ENCODE results near the gene SLC2A3. TPM values are rescaled to one million over a fixed set of nuclear protein-coding genes. Genes with fewer than 3 reads are reported as not detected.
"Not testable (repeated sequence)": the region's sequence is repeated elsewhere in the genome, so short reads cannot be mapped to it uniquely, and the experiment has no call there.

Gene SLC2A3
- total RNA-seq, 1 donor from 2014 or later, result 548 TPM

GRCh38 chr12:7947011-7947410 is 11.0 kb upstream of the SLC2A3 start:
- Histone ChIP-seq H3F3A (ENCODE audit: low read depth) (no peaks in the 10 kb centered on the region), H3K27ac (no peak overlapping the region), H3K4me3 (no peak overlapping the region), H4K20me1 (ENCODE audit: low read depth) (no peaks in the 10 kb centered on the region), H3K79me2 (ENCODE audit: low read depth) (no peaks in the 10 kb centered on the region), H3K27me3 (no peaks in the 10 kb centered on the region), H3K9ac (no peak overlapping the region), H2AFZ (replicated peaks) (no peak overlapping the region), H3K4me2 (no peak overlapping the region), H3K36me3 (no peaks in the 10 kb centered on the region), H3K4me1 (no peaks in the 10 kb centered on the region), H3K9me3 (ENCODE audit: low read depth) (no peaks in the 10 kb centered on the region)
- H3K9me3 Mint-ChIP-seq, result no peaks in the 10 kb centered on the region
- H3K4me3 Mint-ChIP-seq, result no peak overlapping the region
- no peak for DNase-seq (ENCODE audit: low spot score)
- no peak for TF ChIP-seq CTCF (IDR thresholded peaks at IDR 0.05)
- no peak for TF ChIP-seq EZH2phosphoT487 (IDR thresholded peaks at IDR 0.05)
- H3K4me1 Mint-ChIP-seq, result peaks cover 2% of the 10 kb centered on the region
- H3K27me3 Mint-ChIP-seq (ENCODE audit: insufficient read depth, low read depth), result peaks cover 2% of the 10 kb centered on the region
- H3K36me3 Mint-ChIP-seq, result no peaks in the 10 kb centered on the region
- no peak overlapping the region for H3K27ac Mint-ChIP-seq

GRCh38 chr12:7944760-7945159 is 8.8 kb upstream of the SLC2A3 start:
- not testable (repeated sequence) for H3K27ac Mint-ChIP-seq; H3K9me3 Mint-ChIP-seq; H3K4me1 ChIP-seq; H2AFZ ChIP-seq (replicated peaks); H3K4me1 Mint-ChIP-seq; H4K20me1 ChIP-seq (ENCODE audit: low read depth); H3K27ac ChIP-seq; DNase-seq (ENCODE audit: low spot score); H3K27me3 ChIP-seq; H3K4me2 ChIP-seq; H3K27me3 Mint-ChIP-seq (ENCODE audit: insufficient read depth, low read depth); H3K9ac ChIP-seq; H3K9me3 ChIP-seq (ENCODE audit: low read depth); H3F3A ChIP-seq (ENCODE audit: low read depth); H3K4me3 Mint-ChIP-seq; H3K36me3 Mint-ChIP-seq; H3K79me2 ChIP-seq (ENCODE audit: low read depth); H3K36me3 ChIP-seq; H3K4me3 ChIP-seq

GRCh38 chr12:7940906-7941305 is 4.9 kb upstream of the SLC2A3 start:
- H3K4me1 Mint-ChIP-seq, result peaks cover 12% of the 10 kb centered on the region
- Histone ChIP-seq H3F3A (ENCODE audit: low read depth) (peaks cover 6% of the 10 kb centered on the region), H3K4me1 (peaks cover 12% of the 10 kb centered on the region), H4K20me1 (ENCODE audit: low read depth) (no peaks in the 10 kb centered on the region), H3K27me3 (no peaks in the 10 kb centered on the region), H3K27ac (no peak overlapping the region), H2AFZ (replicated peaks) (no peak overlapping the region), H3K4me2 (no peak overlapping the region), H3K36me3 (no peaks in the 10 kb centered on the region), H3K79me2 (ENCODE audit: low read depth) (peaks cover 1% of the 10 kb centered on the region), H3K4me3 (no peak overlapping the region), H3K9ac (no peak overlapping the region), H3K9me3 (ENCODE audit: low read depth) (no peaks in the 10 kb centered on the region)
- no peaks in the 10 kb centered on the region for H3K27me3 Mint-ChIP-seq (ENCODE audit: insufficient read depth, low read depth)
- H3K9me3 Mint-ChIP-seq, result peaks cover 6% of the 10 kb centered on the region
- H3K27ac Mint-ChIP-seq, result peak overlapping the region; percentile 77
- H3K36me3 Mint-ChIP-seq, result peaks cover 2% of the 10 kb centered on the region
- H3K4me3 Mint-ChIP-seq, result no peak overlapping the region
- DNase-seq (ENCODE audit: low spot score), result no peak
- TF ChIP-seq EZH2 (IDR thresholded peaks at IDR 0.05) (no peak), CTCF (IDR thresholded peaks at IDR 0.05) (no peak), EZH2phosphoT487 (IDR thresholded peaks at IDR 0.05) (no peak)

- Mint-ChIP-seq H3K9me3 (peaks cover 6% of the 10 kb centered on the region), H3K36me3 (peaks cover 2% of the 10 kb centered on the region), H3K27me3 (ENCODE audit: insufficient read depth, low read depth) (no peaks in the 10 kb centered on the region), H3K27ac (peak overlapping the region; percentile 79), H3K4me3 (peak overlapping the region; percentile 0), H3K4me1 (peaks cover 12% of the 10 kb centered on the region)
- peaks cover 15% of the 10 kb centered on the region for H3F3A ChIP-seq (ENCODE audit: low read depth)
- H2AFZ ChIP-seq (replicated peaks), result peak overlapping the region; percentile 46
- H3K27ac ChIP-seq, result no peak overlapping the region
- H4K20me1 ChIP-seq (ENCODE audit: low read depth), result peaks cover 28% of the 10 kb centered on the region
- peaks cover under 1% of the 10 kb centered on the region for H3K36me3 ChIP-seq
- no peak overlapping the region for H3K4me3 ChIP-seq
- peak; percentile 32 for TF ChIP-seq CTCF (IDR thresholded peaks at IDR 0.05)
- TF ChIP-seq EZH2phosphoT487 (IDR thresholded peaks at IDR 0.05), result no peak
- no peak for TF ChIP-seq EZH2 (IDR thresholded peaks at IDR 0.05)
- no peak for DNase-seq (ENCODE audit: low spot score)
- H3K4me1 ChIP-seq, result peaks cover 13% of the 10 kb centered on the region
- H3K9ac ChIP-seq, result no peak overlapping the region
- H3K79me2 ChIP-seq (ENCODE audit: low read depth), result peaks cover 31% of the 10 kb centered on the region
- H3K4me2 ChIP-seq, result peak overlapping the region; percentile 4
- no peaks in the 10 kb centered on the region for H3K9me3 ChIP-seq (ENCODE audit: low read depth)
- no peaks in the 10 kb centered on the region for H3K27me3 ChIP-seq
Measured at GRCh38 chr12:7937833-7938506, 2.0 kb upstream of the SLC2A3 start.

Data from neural progenitor cell (in vitro differentiated cells).